HG03442 (cell line): ENCODE data around the gene ZNF407.

Source experiments
- ATAC-seq: cut with Tn5 transposase; IDR thresholded peaks from one replicate; pipeline ENCODE4 v1.9.1; 2021; ENCODE audit warnings: mild to moderate bottlenecking, moderate library complexity; ENCODE audit not compliant: unreplicated experiment

The ZNF407 gene

GRCh38 chr18:74994502-74995418 is 397.1 kb downstream of the ZNF407 start:
- ATAC-seq, result peak; percentile 83

GRCh38 chr18:74995419-74995736 is 397.7 kb downstream of the ZNF407 start:
- no peak for ATAC-seq

- ATAC-seq, result no peak
Measured at GRCh38 chr18:74996055-74996454, 398.4 kb downstream of the ZNF407 start.

- ATAC-seq, result no peak
Measured at GRCh38 chr18:74996996-74997395, 399.3 kb downstream of the ZNF407 start.

- ATAC-seq, result no peak
Measured at GRCh38 chr18:75000920-75001319, 403.2 kb downstream of the ZNF407 start.

GRCh38 chr18:75003039-75003438 is 405.4 kb downstream of the ZNF407 start:
- no peak for ATAC-seq

GRCh38 chr18:75003764-75004690 is 406.4 kb downstream of the ZNF407 start:
- ATAC-seq, result no peak

GRCh38 chr18:75005626-75006025 is 408.0 kb downstream of the ZNF407 start:
- no peak for ATAC-seq

GRCh38 chr18:75008186-75008585 is 410.5 kb downstream of the ZNF407 start:
- no peak for ATAC-seq

GRCh38 chr18:75009296-75009695 is 411.6 kb downstream of the ZNF407 start:
- no peak for ATAC-seq

GRCh38 chr18:75009878-75010277 is 412.2 kb downstream of the ZNF407 start:
- ATAC-seq, result no peak

GRCh38 chr18:75010278-75010677 is 412.6 kb downstream of the ZNF407 start:
- ATAC-seq, result no peak

- no peak for ATAC-seq
Measured at GRCh38 chr18:75010689-75011088, 413.0 kb downstream of the ZNF407 start.

- peak; percentile 88 for ATAC-seq
Measured at GRCh38 chr18:75016025-75016717, 418.5 kb downstream of the ZNF407 start.

GRCh38 chr18:75023473-75023872 is 425.8 kb downstream of the ZNF407 start:
- peak; percentile 71 for ATAC-seq

GRCh38 chr18:75024871-75025270 is 427.2 kb downstream of the ZNF407 start:
- ATAC-seq, result no peak

GRCh38 chr18:75025573-75025972 is 427.9 kb downstream of the ZNF407 start:
- no peak for ATAC-seq

- ATAC-seq, result no peak
Measured at GRCh38 chr18:75029481-75029880, 431.8 kb downstream of the ZNF407 start.

GRCh38 chr18:75031717-75032317 is 434.1 kb downstream of the ZNF407 start:
- ATAC-seq, result no peak

- no peak for ATAC-seq
Measured at GRCh38 chr18:75033516-75033915, 435.8 kb downstream of the ZNF407 start.

GRCh38 chr18:75034937-75035336 is 437.3 kb downstream of the ZNF407 start:
- no peak for ATAC-seq
